ENCODE measurements around the gene CAND2.

DNA sequence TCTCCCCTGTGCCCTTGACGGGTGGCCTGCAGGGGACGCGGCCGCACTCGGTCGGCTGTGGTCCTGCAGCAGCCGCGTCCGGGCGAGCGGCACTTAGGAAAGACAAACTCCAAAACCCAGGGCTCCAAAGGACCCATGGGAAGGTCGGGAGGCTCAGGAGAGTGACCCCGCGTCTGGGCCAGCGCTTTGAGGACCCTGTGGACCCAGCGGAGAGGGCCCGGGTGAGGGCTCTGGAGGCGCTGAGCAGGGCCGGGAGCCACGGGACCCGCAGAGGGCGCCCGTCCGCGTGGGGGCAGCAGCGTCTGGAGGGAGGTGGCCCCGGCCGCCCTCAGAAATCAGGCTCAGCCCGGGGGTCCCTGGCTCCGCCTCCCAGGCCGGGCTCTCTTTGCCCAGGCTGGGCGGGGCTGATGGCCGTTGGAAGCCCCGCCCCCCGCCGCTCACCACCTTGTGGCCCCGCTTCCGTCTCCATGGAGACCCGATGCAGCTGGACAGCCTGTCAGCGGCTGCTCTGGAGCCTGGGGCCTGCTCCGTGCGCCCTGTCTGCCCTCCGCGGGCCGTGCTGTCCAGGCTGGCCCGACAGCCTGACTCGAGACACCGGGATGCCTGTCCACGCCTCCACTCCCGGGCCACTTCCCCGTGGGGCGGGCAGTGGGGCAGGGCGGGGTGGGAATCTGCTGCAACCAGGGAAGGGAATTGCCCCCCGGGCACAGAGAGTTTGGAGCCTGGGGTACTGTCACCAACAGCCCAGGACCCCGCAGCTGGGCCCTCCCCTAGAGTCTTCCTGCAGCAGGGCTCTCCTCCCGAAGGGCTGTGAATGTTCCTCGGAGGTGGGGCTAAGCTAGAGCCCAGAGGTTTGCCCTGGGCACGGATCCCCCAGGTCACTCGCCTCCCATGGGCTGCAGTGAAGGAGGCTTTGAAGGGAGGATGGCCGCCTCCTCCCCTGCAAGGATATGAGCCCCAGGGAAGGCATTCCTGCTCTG, 79.7 kb downstream of the CAND2 start:
- TF ChIP-seq, protein P1, sequence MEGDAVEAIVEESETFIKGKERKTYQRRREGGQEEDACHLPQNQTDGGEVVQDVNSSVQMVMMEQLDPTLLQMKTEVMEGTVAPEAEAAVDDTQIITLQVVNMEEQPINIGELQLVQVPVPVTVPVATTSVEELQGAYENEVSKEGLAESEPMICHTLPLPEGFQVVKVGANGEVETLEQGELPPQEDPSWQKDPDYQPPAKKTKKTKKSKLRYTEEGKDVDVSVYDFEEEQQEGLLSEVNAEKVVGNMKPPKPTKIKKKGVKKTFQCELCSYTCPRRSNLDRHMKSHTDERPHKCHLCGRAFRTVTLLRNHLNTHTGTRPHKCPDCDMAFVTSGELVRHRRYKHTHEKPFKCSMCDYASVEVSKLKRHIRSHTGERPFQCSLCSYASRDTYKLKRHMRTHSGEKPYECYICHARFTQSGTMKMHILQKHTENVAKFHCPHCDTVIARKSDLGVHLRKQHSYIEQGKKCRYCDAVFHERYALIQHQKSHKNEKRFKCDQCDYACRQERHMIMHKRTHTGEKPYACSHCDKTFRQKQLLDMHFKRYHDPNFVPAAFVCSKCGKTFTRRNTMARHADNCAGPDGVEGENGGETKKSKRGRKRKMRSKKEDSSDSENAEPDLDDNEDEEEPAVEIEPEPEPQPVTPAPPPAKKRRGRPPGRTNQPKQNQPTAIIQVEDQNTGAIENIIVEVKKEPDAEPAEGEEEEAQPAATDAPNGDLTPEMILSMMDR (conservative IDR thresholded peaks at IDR 0.05 in 1 of 2, IDR thresholded peaks at IDR 0.05 in 1 of 2; ENCODE audit: low read depth in 1 of 2, low read length in 2 of 2) = no peak
- no peak for TF ChIP-seq EZH2 (IDR thresholded peaks at IDR 0.05; ENCODE audit: low read length, missing control alignments)

All from fibroblast of lung (primary cell).